Endodermal cell (in vitro differentiated cells): ENCODE data around the gene OPCML. TPM values are rescaled to one million over a fixed set of nuclear protein-coding genes. Genes with fewer than 3 reads are reported as not detected.

Source experiments
- DNase-seq: peaks from one replicate; pipeline ENCODE4 v3.0.0-alpha.2; 2017
- H3K27ac ChIP-seq: 2 replicates; pipeline ENCODE4 v1.5.1; 2013; ENCODE audit warnings: mild to moderate bottlenecking, low read depth, low read length, moderate library complexity
- H3K27me3 ChIP-seq: 2 replicates; pipeline ENCODE4 v1.6.1; 2013; ENCODE audit warnings: mild to moderate bottlenecking, low read length, moderate library complexity; ENCODE audit not compliant: insufficient read depth, control insufficient read depth, poor library complexity, severe bottlenecking
- H3K36me3 ChIP-seq: 2 replicates; pipeline ENCODE4 v1.7.0; 2013; ENCODE audit warnings: mild to moderate bottlenecking, low read length, moderate library complexity; ENCODE audit not compliant: control insufficient read depth, insufficient read depth
- H3K4me1 ChIP-seq: one replicate; pipeline ENCODE4 v1.7.0; 2013; ENCODE audit warnings: low read length; ENCODE audit not compliant: control insufficient read depth, insufficient read depth
- H3K4me3 ChIP-seq: 2 replicates; pipeline ENCODE4 v1.5.1; 2013; ENCODE audit warnings: mild to moderate bottlenecking, low read length, moderate library complexity
- H3K9ac ChIP-seq: 2 replicates; pipeline ENCODE4 v1.6.1; 2013; ENCODE audit warnings: mild to moderate bottlenecking, low read length, moderate library complexity; ENCODE audit not compliant: poor library complexity, severe bottlenecking; ENCODE audit errors: extremely low read depth
- H3K9me3 ChIP-seq: 2 replicates; pipeline ENCODE4 v1.6.1; 2013; ENCODE audit warnings: mild to moderate bottlenecking, low read length, moderate library complexity; ENCODE audit not compliant: control insufficient read depth
- H3K27ac Mint-ChIP-seq: 2 replicates; pipeline ENCODE4 v1.8.0; 2020; ENCODE audit warnings: mixed read lengths
- H3K27me3 Mint-ChIP-seq: 2 replicates; pipeline ENCODE4 v1.8.0; 2021; ENCODE audit warnings: mild to moderate bottlenecking, mixed read lengths; ENCODE audit not compliant: insufficient read depth
- H3K36me3 Mint-ChIP-seq: 2 replicates; pipeline ENCODE4 v1.8.0; 2020; ENCODE audit warnings: low read depth, mixed read lengths
- H3K4me1 Mint-ChIP-seq: 2 replicates; pipeline ENCODE4 v1.8.0; 2020; ENCODE audit warnings: mixed read lengths
- H3K4me3 Mint-ChIP-seq: 2 replicates; pipeline ENCODE4 v1.8.0; 2020; ENCODE audit warnings: mild to moderate bottlenecking, moderate library complexity, mixed read lengths
- H3K9me3 Mint-ChIP-seq: 2 replicates; pipeline ENCODE4 v1.8.0; 2020; ENCODE audit warnings: mild to moderate bottlenecking, mixed read lengths
- WGBS, 2 experiments: methylation state at CpG; one replicate each; pipeline versions ENCODE4 v1.1.5 to v1.1.7; 2013; ENCODE audit warnings: missing lambda C conversion rate in 2 of 2, mixed read lengths in 1 of 2; ENCODE audit not compliant: insufficient coverage in 1 of 2, insufficient read length in 1 of 2; 5-methylcytosine and 5-hydroxymethylcytosine counted together
- total RNA-seq, 2 donors: library from RNA; stranded (reverse); fragmentation: NEBNext Ultra II Directional in 1 of 2; extraction: Animal tissue kit (Norgen Biotek cat#: 25700) in 1 of 2; gene quantifications; 2 replicates in 1 of 2; 3 replicates in 1 of 2; pipeline ENCODE4 v1.2.1, GENCODE V29; 2021
- TF ChIP-seq, protein P1 (sequence below): fragments of 200-600 bp; sonication (generic); conservative IDR thresholded peaks from 2 replicates; pipeline ENCODE4 v1.5.0; 2021; ENCODE audit warnings: antibody characterized with exemption, mild to moderate bottlenecking

Gene OPCML
- total RNA-seq, 2 donors from 2014 or later: 0.49 to 0.86 TPM

DNA sequence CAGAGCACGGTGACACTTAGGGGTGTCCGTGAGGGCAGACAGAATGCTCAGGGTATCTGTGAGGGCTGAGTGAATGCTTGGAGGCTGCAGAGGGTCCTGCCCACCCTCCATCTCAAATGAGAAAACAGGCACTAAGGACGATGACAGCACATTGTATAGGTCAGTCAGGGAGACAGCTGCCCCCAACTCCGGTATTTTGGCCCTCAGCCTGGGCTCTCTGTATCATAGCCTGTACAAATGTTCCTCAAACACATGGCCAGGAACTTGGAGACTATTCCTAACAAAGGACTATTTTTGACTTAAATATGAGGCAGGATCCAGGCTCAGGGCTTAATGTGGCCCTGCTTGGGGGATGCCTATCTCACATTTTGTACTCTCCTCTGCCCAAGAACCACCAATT is 145.4 kb downstream of the OPCML start:
- WGBS, 2 experiments: 93 to 95% methylated on average over 3 to 4 of the region's 4 CpGs

DNA sequence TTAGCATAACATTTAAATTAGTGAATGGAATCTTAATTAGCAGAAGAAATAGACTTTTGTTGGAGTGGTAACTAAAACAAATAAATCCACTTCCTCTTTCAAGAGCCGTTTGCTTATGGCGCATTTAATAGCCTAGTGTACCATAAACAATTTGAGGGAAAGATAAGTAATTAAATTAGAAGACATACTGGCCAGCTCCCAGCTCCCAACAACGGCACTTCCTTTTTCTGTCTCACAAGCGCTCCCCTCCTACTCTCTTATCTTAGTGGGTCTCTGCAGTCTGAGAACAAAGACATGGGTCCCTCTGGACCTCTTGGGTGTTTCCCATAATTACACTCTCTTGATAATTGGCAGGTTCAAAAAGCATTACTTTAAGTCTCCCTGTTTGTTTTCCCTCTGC is 146.0 kb downstream of the OPCML start:
- H3K4me1 Mint-ChIP-seq: peaks cover 8% of the 10 kb centered on the region
- no peaks in the 10 kb centered on the region for H3K36me3 ChIP-seq
- DNase-seq: no peak
- no peaks in the 10 kb centered on the region for H3K9me3 Mint-ChIP-seq
- TF ChIP-seq, protein P1, sequence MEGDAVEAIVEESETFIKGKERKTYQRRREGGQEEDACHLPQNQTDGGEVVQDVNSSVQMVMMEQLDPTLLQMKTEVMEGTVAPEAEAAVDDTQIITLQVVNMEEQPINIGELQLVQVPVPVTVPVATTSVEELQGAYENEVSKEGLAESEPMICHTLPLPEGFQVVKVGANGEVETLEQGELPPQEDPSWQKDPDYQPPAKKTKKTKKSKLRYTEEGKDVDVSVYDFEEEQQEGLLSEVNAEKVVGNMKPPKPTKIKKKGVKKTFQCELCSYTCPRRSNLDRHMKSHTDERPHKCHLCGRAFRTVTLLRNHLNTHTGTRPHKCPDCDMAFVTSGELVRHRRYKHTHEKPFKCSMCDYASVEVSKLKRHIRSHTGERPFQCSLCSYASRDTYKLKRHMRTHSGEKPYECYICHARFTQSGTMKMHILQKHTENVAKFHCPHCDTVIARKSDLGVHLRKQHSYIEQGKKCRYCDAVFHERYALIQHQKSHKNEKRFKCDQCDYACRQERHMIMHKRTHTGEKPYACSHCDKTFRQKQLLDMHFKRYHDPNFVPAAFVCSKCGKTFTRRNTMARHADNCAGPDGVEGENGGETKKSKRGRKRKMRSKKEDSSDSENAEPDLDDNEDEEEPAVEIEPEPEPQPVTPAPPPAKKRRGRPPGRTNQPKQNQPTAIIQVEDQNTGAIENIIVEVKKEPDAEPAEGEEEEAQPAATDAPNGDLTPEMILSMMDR: no peak
- H3K36me3 Mint-ChIP-seq: no peaks in the 10 kb centered on the region
- no peak overlapping the region for H3K4me3 ChIP-seq
- H3K9ac ChIP-seq: no peak overlapping the region
- H3K9me3 ChIP-seq: no peaks in the 10 kb centered on the region
- no peaks in the 10 kb centered on the region for H3K27me3 Mint-ChIP-seq
- H3K27me3 ChIP-seq: no peaks in the 10 kb centered on the region
- 86 to 100% methylated on average over 2 of the region's 4 CpGs for WGBS, 2 experiments
- H3K27ac Mint-ChIP-seq: no peak overlapping the region
- no peaks in the 10 kb centered on the region for H3K4me1 ChIP-seq
- H3K4me3 Mint-ChIP-seq: no peak overlapping the region
- no peak overlapping the region for H3K27ac ChIP-seq

More for the DNA sequence above, 145.4 kb downstream of the OPCML start:
- Histone ChIP-seq H3K9me3 (no peaks in the 10 kb centered on the region), H3K27ac (no peak overlapping the region), H3K9ac (no peak overlapping the region), H3K36me3 (no peaks in the 10 kb centered on the region), H3K27me3 (no peaks in the 10 kb centered on the region), H3K4me3 (no peak overlapping the region), H3K4me1 (no peaks in the 10 kb centered on the region)
- no peak overlapping the region for H3K27ac Mint-ChIP-seq
- H3K4me3 Mint-ChIP-seq: no peak overlapping the region
- no peaks in the 10 kb centered on the region for H3K9me3 Mint-ChIP-seq
- peaks cover 8% of the 10 kb centered on the region for H3K4me1 Mint-ChIP-seq
- H3K36me3 Mint-ChIP-seq: no peaks in the 10 kb centered on the region
- TF ChIP-seq, protein P1: no peak
- no peak for DNase-seq
- H3K27me3 Mint-ChIP-seq: no peaks in the 10 kb centered on the region

DNA sequence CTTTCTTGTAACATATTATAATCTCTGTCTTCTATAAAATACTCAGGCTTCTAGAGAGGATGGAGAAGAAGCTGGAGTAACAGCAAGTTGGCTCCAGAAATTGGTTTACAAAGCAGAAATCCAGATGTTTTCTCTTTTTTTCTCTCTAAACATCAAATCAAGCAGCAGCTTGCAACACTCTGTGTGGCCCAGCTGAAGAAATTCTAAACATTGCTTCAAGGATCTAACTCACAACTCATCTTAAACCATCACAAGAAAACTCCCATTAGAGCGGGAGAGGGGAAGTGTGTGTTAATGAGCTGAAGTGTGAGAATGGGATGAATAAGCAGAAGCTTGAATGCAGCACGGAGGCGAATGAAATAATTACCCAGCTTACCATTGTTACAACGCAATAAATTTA is 146.5 kb downstream of the OPCML start:
- Histone ChIP-seq H3K4me3 (no peak overlapping the region), H3K9me3 (no peaks in the 10 kb centered on the region), H3K4me1 (no peaks in the 10 kb centered on the region), H3K27me3 (no peaks in the 10 kb centered on the region), H3K36me3 (no peaks in the 10 kb centered on the region), H3K9ac (no peak overlapping the region), H3K27ac (no peak overlapping the region)
- TF ChIP-seq, protein P1: no peak
- no peak for DNase-seq
- Mint-ChIP-seq H3K4me3 (no peak overlapping the region), H3K27me3 (no peaks in the 10 kb centered on the region), H3K27ac (no peak overlapping the region), H3K9me3 (no peaks in the 10 kb centered on the region), H3K4me1 (peaks cover 8% of the 10 kb centered on the region), H3K36me3 (no peaks in the 10 kb centered on the region)
- whole genome bisulfite sequencing, 2 experiments: 61% methylated on average over 4 of the region's 4 CpGs; no CpG with 5 or more reads in 1 of the 2 experiments
